ENCODE results near the gene ARF4.

The ARF4 gene

GRCh38 chr3:57594576-57594975, 2.6 kb downstream of the ARF4 start:
- H3K27ac Mint-ChIP-seq, result peak overlapping the region; percentile 75
- H3K9me3 Mint-ChIP-seq, result no peaks in the 10 kb centered on the region
- peaks cover 49% of the 10 kb centered on the region for H3K4me1 Mint-ChIP-seq
- H3K4me3 Mint-ChIP-seq, result peak overlapping the region; percentile 93
- H3K27me3 Mint-ChIP-seq, result no peaks in the 10 kb centered on the region
- peaks cover 13% of the 10 kb centered on the region for H3K36me3 Mint-ChIP-seq

GRCh38 chr3:57594144-57594543, 3.0 kb downstream of the ARF4 start:
- Mint-ChIP-seq H3K27ac (peak overlapping the region; percentile 75), H3K4me3 (peak overlapping the region; percentile 93), H3K27me3 (no peaks in the 10 kb centered on the region), H3K36me3 (peaks cover 11% of the 10 kb centered on the region), H3K9me3 (no peaks in the 10 kb centered on the region), H3K4me1 (peaks cover 44% of the 10 kb centered on the region)

- no peak overlapping the region for H3K4me3 Mint-ChIP-seq
These were observed 4.8 kb downstream of the ARF4 start for GRCh38 chr3:57592306-57592705.

GRCh38 chr3:57587905-57588304, 9.2 kb downstream of the ARF4 start:
- H3K27ac Mint-ChIP-seq, result peak overlapping the region; percentile 30
- H3K4me1 Mint-ChIP-seq, result peaks cover 56% of the 10 kb centered on the region
- H3K27me3 Mint-ChIP-seq, result no peaks in the 10 kb centered on the region
- no peak overlapping the region for H3K4me3 Mint-ChIP-seq
- peaks cover 4% of the 10 kb centered on the region for H3K36me3 Mint-ChIP-seq
- no peaks in the 10 kb centered on the region for H3K9me3 Mint-ChIP-seq

More at GRCh38 chr3:57592306-57592705, 4.8 kb downstream of the ARF4 start:
- peaks cover 11% of the 10 kb centered on the region for H3K36me3 Mint-ChIP-seq
- H3K9me3 Mint-ChIP-seq, result no peaks in the 10 kb centered on the region
- H3K27ac Mint-ChIP-seq, result no peak overlapping the region
- no peaks in the 10 kb centered on the region for H3K27me3 Mint-ChIP-seq
- peaks cover 45% of the 10 kb centered on the region for H3K4me1 Mint-ChIP-seq

- peaks cover 49% of the 10 kb centered on the region for H3K4me1 Mint-ChIP-seq
- H3K9me3 Mint-ChIP-seq, result no peaks in the 10 kb centered on the region
- peaks cover 4% of the 10 kb centered on the region for H3K36me3 Mint-ChIP-seq
- H3K27me3 Mint-ChIP-seq, result no peaks in the 10 kb centered on the region
- H3K4me3 Mint-ChIP-seq, result no peak overlapping the region
- no peak overlapping the region for H3K27ac Mint-ChIP-seq
These were observed 10.4 kb downstream of the ARF4 start for GRCh38 chr3:57586778-57587177.

- peaks cover 42% of the 10 kb centered on the region for H3K4me1 Mint-ChIP-seq
- no peak overlapping the region for H3K4me3 Mint-ChIP-seq
- peaks cover 3% of the 10 kb centered on the region for H3K36me3 Mint-ChIP-seq
- H3K27ac Mint-ChIP-seq, result no peak overlapping the region
- no peaks in the 10 kb centered on the region for H3K9me3 Mint-ChIP-seq
- H3K27me3 Mint-ChIP-seq, result no peaks in the 10 kb centered on the region
These were observed 13.6 kb downstream of the ARF4 start for GRCh38 chr3:57583544-57583943.

GRCh38 chr3:57582474-57583168, 14.5 kb downstream of the ARF4 start:
- Mint-ChIP-seq H3K36me3 (peaks cover 7% of the 10 kb centered on the region), H3K4me3 (no peak overlapping the region), H3K27me3 (no peaks in the 10 kb centered on the region), H3K4me1 (peaks cover 38% of the 10 kb centered on the region), H3K27ac (no peak overlapping the region), H3K9me3 (no peaks in the 10 kb centered on the region)

- no peak overlapping the region for H3K27ac Mint-ChIP-seq
These were observed 19.3 kb downstream of the ARF4 start for GRCh38 chr3:57577801-57578200.

GRCh38 chr3:57575966-57576626, 21.0 kb downstream of the ARF4 start:
- H3K4me3 Mint-ChIP-seq, result no peak overlapping the region
- no peaks in the 10 kb centered on the region for H3K27me3 Mint-ChIP-seq
- no peaks in the 10 kb centered on the region for H3K9me3 Mint-ChIP-seq
- peaks cover 20% of the 10 kb centered on the region for H3K36me3 Mint-ChIP-seq
- H3K27ac Mint-ChIP-seq, result peak overlapping the region; percentile 91
- peaks cover 23% of the 10 kb centered on the region for H3K4me1 Mint-ChIP-seq

More at GRCh38 chr3:57577801-57578200, 19.3 kb downstream of the ARF4 start:
- H3K9me3 Mint-ChIP-seq, result no peaks in the 10 kb centered on the region
- H3K36me3 Mint-ChIP-seq, result peaks cover 20% of the 10 kb centered on the region
- H3K4me3 Mint-ChIP-seq, result no peak overlapping the region
- no peaks in the 10 kb centered on the region for H3K27me3 Mint-ChIP-seq
- peaks cover 26% of the 10 kb centered on the region for H3K4me1 Mint-ChIP-seq

GRCh38 chr3:57572096-57572495, 25.0 kb downstream of the ARF4 start:
- Mint-ChIP-seq H3K36me3 (peaks cover 12% of the 10 kb centered on the region), H3K4me1 (peaks cover 21% of the 10 kb centered on the region), H3K4me3 (no peak overlapping the region), H3K27me3 (no peaks in the 10 kb centered on the region), H3K9me3 (no peaks in the 10 kb centered on the region), H3K27ac (no peak overlapping the region)

- peaks cover 5% of the 10 kb centered on the region for H3K36me3 Mint-ChIP-seq
- no peak overlapping the region for H3K27ac Mint-ChIP-seq
- no peaks in the 10 kb centered on the region for H3K9me3 Mint-ChIP-seq
- H3K27me3 Mint-ChIP-seq, result no peaks in the 10 kb centered on the region
- H3K4me3 Mint-ChIP-seq, result no peak overlapping the region
- H3K4me1 Mint-ChIP-seq, result peaks cover 15% of the 10 kb centered on the region
These were observed 26.3 kb downstream of the ARF4 start for GRCh38 chr3:57570878-57571277.

- Mint-ChIP-seq H3K27ac (no peak overlapping the region), H3K4me1 (peaks cover 13% of the 10 kb centered on the region), H3K27me3 (no peaks in the 10 kb centered on the region), H3K36me3 (peaks cover 3% of the 10 kb centered on the region), H3K9me3 (no peaks in the 10 kb centered on the region), H3K4me3 (no peak overlapping the region)
These were observed 27.2 kb downstream of the ARF4 start for GRCh38 chr3:57569859-57570450.

GRCh38 chr3:57559526-57559925, 37.6 kb downstream of the ARF4 start:
- Mint-ChIP-seq H3K27ac (peak overlapping the region; percentile 41), H3K4me3 (peak overlapping the region; percentile 86), H3K9me3 (no peaks in the 10 kb centered on the region), H3K36me3 (peaks cover 19% of the 10 kb centered on the region), H3K27me3 (no peaks in the 10 kb centered on the region), H3K4me1 (peaks cover 55% of the 10 kb centered on the region)

GRCh38 chr3:57557085-57557537, 40.0 kb downstream of the ARF4 start:
- Mint-ChIP-seq H3K4me1 (peaks cover 43% of the 10 kb centered on the region), H3K36me3 (peaks cover 15% of the 10 kb centered on the region)

GRCh38 chr3:57556459-57557084, 40.6 kb downstream of the ARF4 start:
- no peaks in the 10 kb centered on the region for H3K27me3 Mint-ChIP-seq
- no peaks in the 10 kb centered on the region for H3K9me3 Mint-ChIP-seq
- H3K4me3 Mint-ChIP-seq, result peak overlapping the region; percentile 86
- H3K27ac Mint-ChIP-seq, result peak overlapping the region; percentile 100
- H3K4me1 Mint-ChIP-seq, result peaks cover 42% of the 10 kb centered on the region
- peaks cover 15% of the 10 kb centered on the region for H3K36me3 Mint-ChIP-seq

More at GRCh38 chr3:57557085-57557537, 40.0 kb downstream of the ARF4 start:
- Mint-ChIP-seq H3K4me3 (peak overlapping the region; percentile 86), H3K27me3 (no peaks in the 10 kb centered on the region), H3K27ac (peak overlapping the region; percentile 100), H3K9me3 (no peaks in the 10 kb centered on the region)

Data from activated naive CD4-positive, alpha-beta T cell treated with anti-CD3 and anti-CD28 coated beads, Interleukin-2, amount 50 U/mL, for 24 hours (primary cell).